CD14-positive monocyte (primary cell): Measurements from ENCODE around the gene TFIP11. TPM values are rescaled to one million over a fixed set of nuclear protein-coding genes. Genes with fewer than 3 reads are reported as not detected.

Source experiments
- DNase-seq, 3 donors: peaks; one replicate each; pipeline ENCODE4 v3.0.0-alpha.2; 2011 to 2022
- H2AFZ ChIP-seq: 2 replicates; pipeline ENCODE4 v1.6.0; 2012; ENCODE audit warnings: mild to moderate bottlenecking, low read depth, low read length, inconsistent platforms; ENCODE audit not compliant: insufficient read depth, poor library complexity, severe bottlenecking
- H3K27ac ChIP-seq, 2 donors: 1 replicate in 1 of 2; 2 replicates in 1 of 2; pipeline ENCODE4 v1.5.1; 2012 to 2013; ENCODE audit warnings: low read length in 2 of 2, control low read depth in 1 of 2, inconsistent platforms in 1 of 2, low read depth in 1 of 2, mild to moderate bottlenecking in 1 of 2
- H3K27me3 ChIP-seq, 2 donors: one replicate each; pipeline versions ENCODE4 v1.6.0 to v1.6.1; 2011 to 2013; ENCODE audit warnings: low read length in 2 of 2; ENCODE audit not compliant: control insufficient read depth in 2 of 2, insufficient read depth in 2 of 2
- H3K36me3 ChIP-seq, 2 donors: replicated peaks in 1 of 2; 1 replicate in 1 of 2; 2 replicates in 1 of 2; pipeline versions ENCODE4 v1.5.1 to v1.6.1; 2012 to 2013; ENCODE audit warnings: low read length in 2 of 2, control low read depth in 1 of 2, inconsistent platforms in 1 of 2, mild to moderate bottlenecking in 1 of 2; ENCODE audit not compliant: insufficient read depth in 2 of 2, control insufficient read depth in 1 of 2
- H3K4me1 ChIP-seq, 2 donors: 1 replicate in 1 of 2; 2 replicates in 1 of 2; pipeline versions ENCODE4 v1.5.1 to v1.6.1; 2012 to 2013; ENCODE audit warnings: low read length in 2 of 2, control low read depth in 1 of 2, inconsistent platforms in 1 of 2, mild to moderate bottlenecking in 1 of 2, moderate library complexity in 1 of 2; ENCODE audit not compliant: insufficient read depth in 2 of 2, control insufficient read depth in 1 of 2
- H3K4me2 ChIP-seq: replicated peaks from 2 replicates; pipeline ENCODE3; 2012; ENCODE audit warnings: low read length, moderate library complexity, mild to moderate bottlenecking; ENCODE audit not compliant: poor library complexity, severe bottlenecking; ENCODE audit errors: extremely low read depth
- H3K4me3 ChIP-seq, 3 experiments: fragments of 200-600 bp in 1 of 3; sonication (generic) in 1 of 3; replicated peaks in 1 of 3; 1 replicate in 2 of 3; 2 replicates in 1 of 3; pipeline ENCODE4 v1.5.1; 2011 to 2013; ENCODE audit warnings: low read length in 3 of 3, mild to moderate bottlenecking in 3 of 3, control low read depth in 2 of 3, low read depth in 2 of 3, inconsistent platforms in 1 of 3, moderate library complexity in 1 of 3
- H3K79me2 ChIP-seq: 2 replicates; pipeline ENCODE4 v1.6.0; 2012; ENCODE audit warnings: mild to moderate bottlenecking, control low read depth, inconsistent platforms, low read length, moderate library complexity; ENCODE audit not compliant: insufficient read depth
- H3K9ac ChIP-seq: 2 replicates; pipeline ENCODE4 v1.6.0; 2017; ENCODE audit warnings: low read length, mild to moderate bottlenecking; ENCODE audit not compliant: insufficient read depth, poor library complexity, severe bottlenecking
- H3K9me3 ChIP-seq, 2 donors: replicated peaks in 1 of 2; 1 replicate in 1 of 2; 2 replicates in 1 of 2; pipeline versions ENCODE4 v1.5.1 to v1.6.1; 2012 to 2013; ENCODE audit warnings: low read length in 2 of 2, control low read depth in 1 of 2; ENCODE audit not compliant: control insufficient read depth in 1 of 2, insufficient read depth in 1 of 2
- H4K20me1 ChIP-seq: 2 replicates; pipeline ENCODE4 v1.6.0; 2012; ENCODE audit warnings: mild to moderate bottlenecking, low read length, control low read depth, moderate library complexity; ENCODE audit not compliant: insufficient read depth
- H3K27ac Mint-ChIP-seq, 7 donors: one replicate each; pipeline ENCODE4 v1.8.0; 2020; ENCODE audit warnings: mild to moderate bottlenecking in 7 of 7, mixed read lengths in 7 of 7, moderate library complexity in 6 of 7, inconsistent platforms in 2 of 7
- H3K27me3 Mint-ChIP-seq, 3 donors: one replicate each; pipeline ENCODE4 v1.8.0; 2021 to 2022; ENCODE audit warnings: low read depth in 3 of 3, mild to moderate bottlenecking in 3 of 3, mixed read lengths in 3 of 3, moderate library complexity in 3 of 3, inconsistent platforms in 1 of 3
- H3K36me3 Mint-ChIP-seq, 2 donors: one replicate each; pipeline ENCODE4 v1.8.0; 2020; ENCODE audit warnings: mixed read lengths in 2 of 2, inconsistent platforms in 1 of 2, mild to moderate bottlenecking in 1 of 2
- H3K4me1 Mint-ChIP-seq: one replicate; pipeline ENCODE4 v1.8.0; 2020; ENCODE audit warnings: mild to moderate bottlenecking, mixed read lengths
- H3K4me3 Mint-ChIP-seq, 2 donors: one replicate each; pipeline ENCODE4 v1.8.0; 2020; ENCODE audit warnings: mild to moderate bottlenecking in 2 of 2, mixed read lengths in 2 of 2, moderate library complexity in 1 of 2
- H3K9me3 Mint-ChIP-seq, 7 donors: one replicate each; pipeline ENCODE4 v1.8.0; 2020 to 2022; ENCODE audit warnings: mixed read lengths in 7 of 7, mild to moderate bottlenecking in 6 of 7, moderate library complexity in 6 of 7, inconsistent platforms in 2 of 7
- WGBS: methylation state at CpG from one replicate; pipeline ENCODE4 v1.1.5; 2013; ENCODE audit warnings: missing lambda C conversion rate; ENCODE audit not compliant: insufficient coverage; 5-methylcytosine and 5-hydroxymethylcytosine counted together
- intact Hi-C, 2 donors: fragments of 100-400 bp; cut with micrococcal nuclease; formaldehyde crosslinking; loops; one replicate each; pipeline versions ENCODE4 v1.15.0 to v1.15.1; 2023
- polyA plus RNA-seq, 3 donors: library from polyadenylated mRNA; depleted of rRNA in 1 of 3; unstranded in 2 of 3; stranded (reverse) in 1 of 3; fragments of 300-500 nt in 2 of 3; fragments of >200 nt in 1 of 3; fragmentation: Illumina TruSeq in 2 of 3; gene quantifications; 1 replicate in 2 of 3; 2 replicates in 1 of 3; pipeline ENCODE4 v1.2.3, GENCODE V29; 2012 to 2021
- TF ChIP-seq, protein P1 (sequence below): fragments of 200-600 bp; IDR thresholded peaks from one replicate; pipeline ENCODE4 v1.8.0; 2022; ENCODE audit warnings: antibody characterized with exemption, mild to moderate bottlenecking

TFIP11 gene
- polyA plus RNA-seq, 3 donors: 10.1 to 25.5 (median 19.8) TPM

DNA sequence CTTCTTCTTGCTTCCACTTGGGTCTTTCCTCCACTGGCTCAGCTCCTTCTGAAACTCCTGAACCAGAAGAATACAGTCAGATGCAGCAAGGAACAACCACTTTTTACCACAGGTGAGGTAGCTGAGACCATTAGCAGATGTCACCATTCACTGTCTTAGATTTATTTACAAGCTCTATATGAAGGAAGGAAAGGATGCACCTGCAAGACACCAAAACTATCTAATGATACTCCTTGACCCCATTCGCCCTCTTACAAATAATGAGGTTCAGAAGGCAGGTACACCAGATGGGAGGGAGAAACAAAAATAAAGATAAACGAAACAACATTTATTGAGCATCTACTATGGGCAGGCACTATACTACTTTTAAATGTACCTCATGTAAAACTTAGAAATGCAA is 10.3 kb downstream of the TFIP11 start:
- Histone ChIP-seq H3K27ac (no peak overlapping the region), H2AFZ (no peak overlapping the region), H3K9me3 (no peaks in the 10 kb centered on the region), H3K9ac (no peak overlapping the region), H3K4me3 (no peak overlapping the region), H3K4me1 (peaks cover 9 to 12% of the 10 kb centered on the region in 2 donors), H3K27me3 (no peaks in the 10 kb centered on the region), H3K79me2 (no peaks in the 10 kb centered on the region), H4K20me1 (peaks cover 11% of the 10 kb centered on the region), H3K36me3 (peaks cover 87 to 99% of the 10 kb centered on the region in 2 donors), H3K4me2 (no peak overlapping the region)
- Mint-ChIP-seq H3K4me1 (peaks cover 15% of the 10 kb centered on the region), H3K27ac (no peak overlapping the region), H3K4me3 (no peak overlapping the region), H3K27me3 (peaks cover 0 to 9% (median 0%) of the 10 kb centered on the region in 3 donors), H3K9me3 (no peaks in the 10 kb centered on the region), H3K36me3 (peaks cover 89 to 97% of the 10 kb centered on the region in 2 donors)
- DNase-seq: no peak
- intact Hi-C loops: no loop called here
- TF ChIP-seq, protein P1, sequence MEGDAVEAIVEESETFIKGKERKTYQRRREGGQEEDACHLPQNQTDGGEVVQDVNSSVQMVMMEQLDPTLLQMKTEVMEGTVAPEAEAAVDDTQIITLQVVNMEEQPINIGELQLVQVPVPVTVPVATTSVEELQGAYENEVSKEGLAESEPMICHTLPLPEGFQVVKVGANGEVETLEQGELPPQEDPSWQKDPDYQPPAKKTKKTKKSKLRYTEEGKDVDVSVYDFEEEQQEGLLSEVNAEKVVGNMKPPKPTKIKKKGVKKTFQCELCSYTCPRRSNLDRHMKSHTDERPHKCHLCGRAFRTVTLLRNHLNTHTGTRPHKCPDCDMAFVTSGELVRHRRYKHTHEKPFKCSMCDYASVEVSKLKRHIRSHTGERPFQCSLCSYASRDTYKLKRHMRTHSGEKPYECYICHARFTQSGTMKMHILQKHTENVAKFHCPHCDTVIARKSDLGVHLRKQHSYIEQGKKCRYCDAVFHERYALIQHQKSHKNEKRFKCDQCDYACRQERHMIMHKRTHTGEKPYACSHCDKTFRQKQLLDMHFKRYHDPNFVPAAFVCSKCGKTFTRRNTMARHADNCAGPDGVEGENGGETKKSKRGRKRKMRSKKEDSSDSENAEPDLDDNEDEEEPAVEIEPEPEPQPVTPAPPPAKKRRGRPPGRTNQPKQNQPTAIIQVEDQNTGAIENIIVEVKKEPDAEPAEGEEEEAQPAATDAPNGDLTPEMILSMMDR: no peak
- WGBS: no CpG with 5 or more reads among the region's 2 CpGs

DNA sequence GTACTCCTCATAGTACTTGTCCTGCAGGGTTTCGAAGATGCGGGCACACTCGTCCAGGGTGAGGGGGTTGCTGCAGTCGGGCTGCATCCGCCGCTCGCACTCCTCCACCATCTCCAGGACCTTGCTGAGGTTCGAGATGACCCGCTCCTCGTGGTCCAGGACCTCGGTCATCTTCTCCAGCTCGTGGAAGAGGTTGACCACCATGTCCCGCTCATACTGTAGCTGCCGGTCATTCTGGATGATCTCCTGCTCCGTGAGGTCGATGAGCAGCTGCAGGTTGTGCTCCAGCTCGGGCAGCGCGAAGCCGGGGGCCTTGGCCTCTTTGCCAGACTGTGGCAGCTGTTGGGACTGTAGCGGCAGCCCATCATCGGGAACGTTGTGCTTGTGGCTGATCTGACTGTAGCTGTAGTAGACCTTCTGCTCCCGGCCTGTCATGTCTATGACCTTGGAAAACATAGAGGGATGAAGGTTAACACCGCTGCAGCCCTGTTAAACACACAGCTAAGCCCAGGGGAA is 13.0 kb downstream of the TFIP11 start:
- Mint-ChIP-seq H3K27me3 (peaks cover 0 to 7% (median 0%) of the 10 kb centered on the region in 3 donors), H3K4me1 (peaks cover 14% of the 10 kb centered on the region), H3K9me3 (no peaks in the 10 kb centered on the region), H3K36me3 (peaks cover 93 to 96% of the 10 kb centered on the region in 2 donors), H3K27ac (no peak overlapping the region), H3K4me3 (no peak overlapping the region)
- 94% methylated on average over 24 of the region's 25 CpGs for WGBS
- no peak for DNase-seq
- Histone ChIP-seq H3K27me3 (no peaks in the 10 kb centered on the region), H4K20me1 (peaks cover 13% of the 10 kb centered on the region), H3K9ac (no peak overlapping the region), H3K4me1 (peaks cover 9 to 12% of the 10 kb centered on the region in 2 donors), H3K27ac (no peak overlapping the region), H2AFZ (no peak overlapping the region), H3K79me2 (no peaks in the 10 kb centered on the region), H3K4me3 (no peak overlapping the region), H3K4me2 (no peak overlapping the region), H3K9me3 (no peaks in the 10 kb centered on the region), H3K36me3 (peaks cover 86 to 100% of the 10 kb centered on the region in 2 donors)
- intact Hi-C loops: no loop called here
- TF ChIP-seq, protein P1: no peak
